ENCODE data around the gene PPAN.

DNA sequence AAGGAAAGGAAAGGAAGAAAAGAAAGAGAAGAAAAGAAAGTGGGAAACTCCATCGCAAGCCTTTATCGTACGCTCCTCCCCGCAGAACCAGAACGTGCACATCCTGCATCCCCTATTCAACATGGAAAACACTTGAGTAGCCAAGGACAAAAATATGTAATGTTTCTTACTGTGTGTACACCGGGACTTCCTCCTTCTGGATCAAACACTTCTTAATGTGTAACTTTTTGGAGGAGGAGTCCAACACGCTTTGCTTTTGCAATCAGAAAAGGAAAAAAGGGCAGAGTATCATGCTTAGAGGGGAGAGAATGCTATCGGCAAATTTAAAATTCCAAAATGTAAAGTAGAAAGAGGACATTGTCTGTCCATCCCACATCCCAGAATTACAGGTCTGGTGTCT, 27.8 kb upstream of the PPAN start:
- TF ChIP-seq EP300 (IDR thresholded peaks at IDR 0.05) = no peak
- TF ChIP-seq CTCF (IDR thresholded peaks at IDR 0.05) = no peak
- TF ChIP-seq POLR2A (IDR thresholded peaks at IDR 0.05) = no peak

Data from ovary (tissue), 3 donors.